Cardiac muscle cell (in vitro differentiated cells and primary cell): ENCODE measurements around the gene NR6A1. TPM values are rescaled to one million over a fixed set of nuclear protein-coding genes. Genes with fewer than 3 reads are reported as not detected.
A peak's percentile ranks its signal among the peaks of the same experiment; 100 is the strongest.

ENCODE experiments used
- DNase-seq, 2 donors: peaks; one replicate each; pipeline versions ENCODE4 v3.0.0 to v3.0.0-alpha.2; 2010 to 2017; ENCODE audit warnings: low read depth in 1 of 2, low spot score in 1 of 2
- H3K27ac ChIP-seq: fragments of 200-600 bp; sonication (generic); 2 replicates; pipeline ENCODE4 v1.5.1; 2016
- H3K27me3 ChIP-seq: fragments of 200-600 bp; sonication (generic); 2 replicates; pipeline ENCODE4 v1.6.0; 2016; ENCODE audit warnings: control low read depth
- H3K36me3 ChIP-seq: fragments of 200-600 bp; sonication (generic); 2 replicates; pipeline ENCODE4 v1.5.1; 2016; ENCODE audit warnings: control low read depth
- H3K4me1 ChIP-seq: fragments of 200-600 bp; sonication (generic); 2 replicates; pipeline ENCODE4 v1.8.1; 2017; ENCODE audit warnings: low read depth, mild to moderate bottlenecking, mixed run types
- H3K4me3 ChIP-seq: fragments of 200-600 bp; sonication (generic); 2 replicates; pipeline ENCODE4 v1.5.1; 2016; ENCODE audit warnings: mild to moderate bottlenecking
- H3K9me3 ChIP-seq: fragments of 200-600 bp; sonication (generic); 2 replicates; pipeline ENCODE4 v1.5.1; 2017; ENCODE audit warnings: low read depth, mild to moderate bottlenecking, control low read depth
- polyA plus RNA-seq: library from polyadenylated mRNA; unstranded; fragments of >200 nt; fragmentation: Nextera tagmentation; extraction: Ambion mirVana; gene quantifications from 2 replicates; pipeline ENCODE4 v1.2.1, GENCODE V29; 2016
- total RNA-seq: library from RNA; depleted of rRNA; stranded (reverse); fragments of >200 nt; gene quantifications from 2 replicates; pipeline ENCODE4 v1.2.3, GENCODE V29; 2016
- TF ChIP-seq, protein P1 (sequence below): IDR thresholded peaks from 2 replicates; pipeline ENCODE4 v1.5.1; 2012; ENCODE audit warnings: low read depth, mild to moderate bottlenecking, low read length

The NR6A1 gene
- total and polyA plus RNA-seq, 2 experiments from 2014 or later: 3.2 to 19.8 TPM

DNA sequence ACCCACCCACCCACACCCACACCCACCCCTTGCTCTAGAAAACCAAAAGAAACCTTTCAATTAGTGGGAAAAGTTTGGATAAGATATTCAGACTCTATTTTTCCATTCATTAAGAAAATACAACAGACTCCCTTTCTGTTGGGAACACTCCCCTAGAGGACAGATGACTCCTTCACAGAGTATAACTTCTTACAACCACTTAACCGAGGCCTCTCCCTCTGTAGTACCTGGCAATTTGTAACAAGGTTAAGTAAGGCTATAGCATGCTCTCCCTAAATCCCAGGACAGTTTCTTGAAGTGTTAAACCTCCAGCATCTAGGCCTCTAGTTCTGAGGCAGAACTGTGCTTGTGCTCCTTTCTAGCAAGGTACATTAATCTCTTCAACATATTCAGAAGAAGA is 188.0 kb downstream of the NR6A1 start:
- no peaks in the 10 kb centered on the region for H3K36me3 ChIP-seq

DNA sequence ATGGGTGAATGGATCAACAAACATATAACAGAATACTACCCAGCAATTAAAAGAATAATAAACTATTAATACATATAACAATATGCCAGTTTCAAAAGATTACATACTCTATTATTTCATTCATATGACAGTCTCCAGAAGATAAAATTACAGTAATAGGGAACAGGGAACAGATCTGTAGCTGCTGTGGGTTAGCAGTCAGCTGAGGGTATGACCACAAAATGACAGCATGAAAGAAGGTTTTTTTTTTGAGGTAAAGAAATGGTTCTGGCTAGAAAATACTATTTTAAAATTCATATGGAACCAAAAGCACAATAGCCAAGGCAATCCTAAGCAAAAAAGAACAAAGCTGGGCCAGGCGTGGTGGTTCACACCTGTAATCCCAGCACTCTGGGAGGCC is 190.9 kb downstream of the NR6A1 start:
- H3K4me1 ChIP-seq: peaks cover 14% of the 10 kb centered on the region
- no peaks in the 10 kb centered on the region for H3K27me3 ChIP-seq
- H3K9me3 ChIP-seq: no peaks in the 10 kb centered on the region
- TF ChIP-seq, protein P1, sequence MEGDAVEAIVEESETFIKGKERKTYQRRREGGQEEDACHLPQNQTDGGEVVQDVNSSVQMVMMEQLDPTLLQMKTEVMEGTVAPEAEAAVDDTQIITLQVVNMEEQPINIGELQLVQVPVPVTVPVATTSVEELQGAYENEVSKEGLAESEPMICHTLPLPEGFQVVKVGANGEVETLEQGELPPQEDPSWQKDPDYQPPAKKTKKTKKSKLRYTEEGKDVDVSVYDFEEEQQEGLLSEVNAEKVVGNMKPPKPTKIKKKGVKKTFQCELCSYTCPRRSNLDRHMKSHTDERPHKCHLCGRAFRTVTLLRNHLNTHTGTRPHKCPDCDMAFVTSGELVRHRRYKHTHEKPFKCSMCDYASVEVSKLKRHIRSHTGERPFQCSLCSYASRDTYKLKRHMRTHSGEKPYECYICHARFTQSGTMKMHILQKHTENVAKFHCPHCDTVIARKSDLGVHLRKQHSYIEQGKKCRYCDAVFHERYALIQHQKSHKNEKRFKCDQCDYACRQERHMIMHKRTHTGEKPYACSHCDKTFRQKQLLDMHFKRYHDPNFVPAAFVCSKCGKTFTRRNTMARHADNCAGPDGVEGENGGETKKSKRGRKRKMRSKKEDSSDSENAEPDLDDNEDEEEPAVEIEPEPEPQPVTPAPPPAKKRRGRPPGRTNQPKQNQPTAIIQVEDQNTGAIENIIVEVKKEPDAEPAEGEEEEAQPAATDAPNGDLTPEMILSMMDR: no peak
- no peak for DNase-seq
- H3K36me3 ChIP-seq: no peaks in the 10 kb centered on the region
- no peak overlapping the region for H3K4me3 ChIP-seq
- no peak overlapping the region for H3K27ac ChIP-seq

More for the DNA sequence above, 188.0 kb downstream of the NR6A1 start:
- Histone ChIP-seq H3K27me3 (no peaks in the 10 kb centered on the region), H3K4me1 (peaks cover 8% of the 10 kb centered on the region), H3K4me3 (no peak overlapping the region), H3K27ac (no peak overlapping the region), H3K9me3 (no peaks in the 10 kb centered on the region)
- TF ChIP-seq, protein P1: no peak
- DNase-seq: no peak

DNA sequence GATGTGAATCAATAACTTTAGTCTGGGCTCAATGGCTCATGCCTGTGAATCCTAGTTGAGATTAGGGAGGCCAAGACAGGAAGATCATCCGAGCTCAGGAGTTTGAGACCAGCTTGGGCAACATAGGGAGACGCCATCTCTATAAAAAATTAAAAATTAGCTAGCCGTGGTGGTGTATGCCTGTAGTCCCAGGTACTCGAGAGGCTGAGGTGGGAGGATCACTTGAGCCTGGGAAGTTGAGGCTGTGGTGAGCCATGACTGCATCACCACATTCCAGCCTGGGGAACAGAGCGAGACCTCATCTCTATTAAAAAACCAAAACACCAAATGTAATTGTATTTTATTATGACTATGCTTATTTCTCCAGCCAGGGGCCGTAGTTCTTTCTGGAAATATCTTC is 194.4 kb downstream of the NR6A1 start:
- Histone ChIP-seq H3K27ac (no peak overlapping the region), H3K9me3 (no peaks in the 10 kb centered on the region), H3K4me3 (no peak overlapping the region), H3K27me3 (no peaks in the 10 kb centered on the region), H3K36me3 (no peaks in the 10 kb centered on the region), H3K4me1 (peaks cover 6% of the 10 kb centered on the region)
- no peak for DNase-seq
- TF ChIP-seq, protein P1: no peak

DNA sequence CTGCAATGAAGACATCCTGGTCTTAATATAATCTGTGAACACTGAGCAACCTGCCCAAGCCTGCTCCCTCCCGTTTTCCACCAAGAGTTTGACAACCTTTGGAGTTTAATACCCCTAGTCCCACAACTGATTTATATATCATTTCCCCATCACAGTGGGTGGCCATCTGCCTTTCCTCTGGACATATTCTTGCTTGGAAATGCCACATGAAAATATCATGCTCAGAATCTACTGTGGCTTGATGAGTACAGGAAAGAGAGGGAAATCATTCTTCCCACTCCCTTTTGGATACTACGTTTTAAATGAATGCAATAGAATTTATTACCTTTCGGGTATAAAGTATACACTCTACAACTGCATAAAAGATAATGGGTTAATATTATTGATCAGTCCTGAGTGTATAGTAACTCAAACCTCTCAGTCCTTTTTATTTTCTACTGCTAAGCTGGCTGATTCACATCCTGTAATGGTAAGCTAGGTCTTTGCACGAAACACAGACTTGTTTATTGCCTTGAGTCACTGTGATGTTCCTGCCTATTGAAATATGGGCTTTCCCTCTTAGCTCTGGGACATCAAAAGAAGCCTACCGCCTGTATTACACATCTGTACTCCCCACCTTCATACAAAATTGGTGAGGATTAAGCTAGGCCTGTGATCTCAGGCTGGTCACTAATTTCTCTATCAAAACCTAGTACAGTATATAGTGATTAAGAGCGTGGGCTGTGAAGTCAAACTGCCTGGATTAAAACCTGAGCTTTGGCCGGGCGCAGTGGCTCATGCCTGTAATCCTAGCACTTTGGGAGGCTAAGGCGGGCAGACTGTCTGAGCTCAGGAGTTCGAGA is 196.4 kb downstream of the NR6A1 start:
- H3K4me3 ChIP-seq: no peak overlapping the region
- no peak for DNase-seq
- no peaks in the 10 kb centered on the region for H3K36me3 ChIP-seq
- no peak overlapping the region for H3K27ac ChIP-seq
- H3K9me3 ChIP-seq: no peaks in the 10 kb centered on the region
- H3K27me3 ChIP-seq: no peaks in the 10 kb centered on the region
- H3K4me1 ChIP-seq: peaks cover 24% of the 10 kb centered on the region
- TF ChIP-seq, protein P1: no peak

DNA sequence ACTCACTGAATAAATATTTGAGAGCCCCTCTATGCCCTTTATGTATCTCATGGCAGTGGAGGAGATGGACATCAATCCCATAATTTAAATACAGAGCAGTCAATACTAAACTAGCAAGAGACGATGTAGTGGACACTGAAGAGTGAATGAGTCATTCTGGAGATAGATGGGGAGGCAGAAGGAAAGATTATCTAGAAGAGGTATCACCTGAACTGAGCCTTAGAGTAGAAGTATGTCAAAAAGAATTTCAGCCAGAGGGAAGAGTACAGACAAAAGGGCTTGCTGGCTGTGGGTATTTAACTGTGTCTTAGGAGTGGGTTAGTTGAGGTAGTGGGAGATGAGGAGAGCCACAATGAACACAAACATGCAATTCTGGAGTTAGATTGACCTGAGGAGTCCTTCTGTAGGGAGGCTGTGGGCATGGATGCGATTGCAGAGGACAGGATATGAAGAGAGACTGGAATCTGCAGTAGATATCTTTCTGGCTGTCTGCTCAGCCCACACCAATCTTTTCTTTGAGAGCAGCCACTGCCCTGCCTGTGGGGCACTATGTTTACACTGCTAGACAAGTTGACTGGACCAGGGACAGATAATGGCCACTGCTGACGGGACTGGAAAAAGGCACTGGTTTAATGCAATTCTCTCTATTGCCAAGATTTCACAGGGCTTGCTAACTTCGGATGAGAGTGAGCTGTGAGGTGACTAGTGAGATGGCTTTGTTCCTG is 200.0 kb downstream of the NR6A1 start:
- Histone ChIP-seq H3K4me1 (peaks cover 27% of the 10 kb centered on the region), H3K27ac (peak overlapping the region; percentile 52), H3K27me3 (no peaks in the 10 kb centered on the region), H3K9me3 (no peaks in the 10 kb centered on the region), H3K36me3 (no peaks in the 10 kb centered on the region), H3K4me3 (no peak overlapping the region)
- peak in 1 of 2 donors; percentile 27 for DNase-seq
- TF ChIP-seq, protein P1: no peak
